ENCODE data around the gene TRABD2A.
"Not testable (repeated sequence)": the region's sequence is repeated elsewhere in the genome, so short reads cannot be mapped to it uniquely, and the experiment has no call there.

The TRABD2A gene

DNA sequence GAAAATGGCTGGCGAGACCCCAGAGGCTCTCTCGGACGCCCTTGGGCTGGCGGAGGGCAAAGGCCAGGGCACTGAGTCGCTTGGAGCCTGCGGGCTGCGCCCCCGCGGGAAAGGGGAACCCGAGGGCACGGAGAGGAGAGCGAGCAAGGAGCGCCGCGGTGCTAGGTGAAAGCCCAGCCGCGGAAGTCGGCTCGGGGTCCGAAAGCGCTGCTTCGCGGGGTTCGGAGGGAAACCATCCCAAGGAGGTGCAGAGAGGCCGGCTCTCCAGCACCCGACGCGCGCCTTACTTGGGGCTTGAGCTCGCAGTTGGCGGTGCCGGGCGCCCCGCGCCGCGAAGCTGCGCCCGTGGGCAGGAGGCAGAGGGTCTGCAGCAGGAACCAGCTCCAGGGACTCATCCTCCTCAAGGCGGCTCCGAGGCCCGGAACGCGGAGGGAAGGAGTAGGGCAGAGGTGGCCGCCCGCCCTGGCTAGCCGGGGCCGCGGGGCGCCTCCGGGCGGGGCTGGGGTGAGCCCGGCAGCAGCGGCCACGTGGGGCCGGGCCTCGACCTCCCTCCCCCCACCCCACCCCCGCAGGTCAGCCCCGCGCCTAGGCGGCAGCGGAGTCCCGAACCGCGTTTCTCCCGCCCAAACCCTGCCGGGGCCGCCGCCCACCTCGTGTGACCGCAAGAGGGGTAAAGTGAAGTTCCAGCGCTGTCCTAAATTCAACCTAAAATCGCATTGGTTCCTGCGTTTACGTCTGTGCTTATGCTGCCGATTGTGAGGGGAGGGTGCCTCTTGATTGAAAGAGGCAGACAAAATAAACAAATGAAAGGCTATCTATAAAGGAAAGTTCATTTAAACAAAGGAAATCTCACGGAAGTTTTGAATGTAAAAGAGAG is at the start of gene TRABD2A:
TSS of gene TRABD2A (minus strand) at position 440 of the 877 bp plus-strand sequence. CDS start at position 395, 45 bp downstream.
- no peak for DNase-seq (ENCODE audit: low read depth, low spot score)
- H3K27ac ChIP-seq (ENCODE audit: low read length) = no peak within 1 kb of the TSS

GRCh38 chr2:84927275-84927627 is 46.4 kb upstream of the TRABD2A start:
- Histone ChIP-seq H3K27ac (ENCODE audit: low read length) (no peak overlapping the region), H3K36me3 (ENCODE audit: control insufficient read depth, insufficient read depth, low read length) (no peaks in the 10 kb centered on the region), H3K4me1 (ENCODE audit: control insufficient read depth, insufficient read depth, low read length) (peaks cover 7% of the 10 kb centered on the region), H3K4me3 (ENCODE audit: low read length) (no peak overlapping the region), H3K27me3 (ENCODE audit: control insufficient read depth, insufficient read depth, low read length) (no peaks in the 10 kb centered on the region), H3K9me3 (ENCODE audit: control insufficient read depth, insufficient read depth, low read length) (no peaks in the 10 kb centered on the region)
- DNase-seq (ENCODE audit: low read depth, low spot score) = no peak
- WGBS (ENCODE audit: insufficient coverage, insufficient read length) = no CpG with 5 or more reads among the region's 3 CpGs

More for the DNA sequence above, at the start of gene TRABD2A:
- no peaks in the 10 kb centered on the region for H3K36me3 ChIP-seq (ENCODE audit: control insufficient read depth, insufficient read depth, low read length)
- WGBS (ENCODE audit: insufficient coverage, insufficient read length) = no CpG with 5 or more reads among the region's 77 CpGs
- no peaks in the 10 kb centered on the region for H3K4me1 ChIP-seq (ENCODE audit: control insufficient read depth, insufficient read depth, low read length)
- H3K27me3 ChIP-seq (ENCODE audit: control insufficient read depth, insufficient read depth, low read length) = peaks cover 37% of the 10 kb centered on the region
- H3K4me3 ChIP-seq (ENCODE audit: low read length) = peak within 1 kb of the TSS; percentile 63
- H3K9me3 ChIP-seq (ENCODE audit: control insufficient read depth, insufficient read depth, low read length) = no peaks in the 10 kb centered on the region

- no peaks in the 10 kb centered on the region for H3K27me3 ChIP-seq (ENCODE audit: control insufficient read depth, insufficient read depth, low read length)
- peaks cover 7% of the 10 kb centered on the region for H3K4me1 ChIP-seq (ENCODE audit: control insufficient read depth, insufficient read depth, low read length)
- H3K36me3 ChIP-seq (ENCODE audit: control insufficient read depth, insufficient read depth, low read length) = no peaks in the 10 kb centered on the region
- peak; percentile 95 for DNase-seq (ENCODE audit: low read depth, low spot score)
- peak overlapping the region; percentile 13; the same call in 1 of the 2 replicates for H3K4me3 ChIP-seq (ENCODE audit: low read length)
- WGBS (ENCODE audit: insufficient coverage, insufficient read length) = no CpG with 5 or more reads among the region's 34 CpGs
- H3K9me3 ChIP-seq (ENCODE audit: control insufficient read depth, insufficient read depth, low read length) = no peaks in the 10 kb centered on the region
- H3K27ac ChIP-seq (ENCODE audit: low read length) = no peak overlapping the region
Observed at GRCh38 chr2:84925724-84926376, 45.0 kb upstream of the TRABD2A start.

DNA sequence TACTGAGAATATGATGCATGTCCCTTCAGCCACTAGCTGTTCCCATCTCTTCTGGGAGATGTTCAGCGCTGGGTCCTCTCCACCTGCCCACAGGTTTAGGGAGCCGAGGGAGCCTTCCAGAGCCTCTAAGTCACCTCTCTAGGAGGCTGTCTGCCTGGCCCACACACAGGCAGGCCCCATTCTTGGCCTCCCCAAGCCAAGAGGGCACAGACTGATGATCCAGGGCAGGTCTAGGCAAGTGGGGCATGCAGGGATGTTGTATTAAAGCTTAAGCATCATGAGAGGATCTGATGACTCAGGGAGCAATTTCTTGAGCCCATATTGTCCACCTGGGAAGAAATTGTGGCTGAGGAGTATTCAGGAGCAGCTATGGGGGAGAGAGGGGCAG is 44.4 kb upstream of the TRABD2A start:
- H3K36me3 ChIP-seq (ENCODE audit: control insufficient read depth, insufficient read depth, low read length) = no peaks in the 10 kb centered on the region
- no peaks in the 10 kb centered on the region for H3K27me3 ChIP-seq (ENCODE audit: control insufficient read depth, insufficient read depth, low read length)
- DNase-seq (ENCODE audit: low read depth, low spot score) = no peak
- peaks cover 7% of the 10 kb centered on the region for H3K4me1 ChIP-seq (ENCODE audit: control insufficient read depth, insufficient read depth, low read length)
- H3K27ac ChIP-seq (ENCODE audit: low read length) = no peak overlapping the region
- no peak overlapping the region for H3K4me3 ChIP-seq (ENCODE audit: low read length)
- WGBS (ENCODE audit: insufficient coverage, insufficient read length) = no CpG with 5 or more reads among the region's 2 CpGs
- H3K9me3 ChIP-seq (ENCODE audit: control insufficient read depth, insufficient read depth, low read length) = no peaks in the 10 kb centered on the region

- no peak overlapping the region for H3K27ac ChIP-seq (ENCODE audit: low read length)
- WGBS (ENCODE audit: insufficient coverage, insufficient read length) = no CpG with 5 or more reads among the region's 9 CpGs
Observed at GRCh38 chr2:84924173-84925106, 43.6 kb upstream of the TRABD2A start.

GRCh38 chr2:84923009-84923408 is 42.1 kb upstream of the TRABD2A start:
- peaks cover 7% of the 10 kb centered on the region for H3K4me1 ChIP-seq (ENCODE audit: control insufficient read depth, insufficient read depth, low read length)
- no peaks in the 10 kb centered on the region for H3K36me3 ChIP-seq (ENCODE audit: control insufficient read depth, insufficient read depth, low read length)
- H3K9me3 ChIP-seq (ENCODE audit: control insufficient read depth, insufficient read depth, low read length) = no peaks in the 10 kb centered on the region
- DNase-seq (ENCODE audit: low read depth, low spot score) = no peak
- H3K4me3 ChIP-seq (ENCODE audit: low read length) = no peak overlapping the region
- H3K27ac ChIP-seq (ENCODE audit: low read length) = no peak overlapping the region
- H3K27me3 ChIP-seq (ENCODE audit: control insufficient read depth, insufficient read depth, low read length) = no peaks in the 10 kb centered on the region

More at GRCh38 chr2:84924173-84925106, 43.6 kb upstream of the TRABD2A start:
- no peak for DNase-seq (ENCODE audit: low read depth, low spot score)
- Histone ChIP-seq H3K27me3 (ENCODE audit: control insufficient read depth, insufficient read depth, low read length) (no peaks in the 10 kb centered on the region), H3K9me3 (ENCODE audit: control insufficient read depth, insufficient read depth, low read length) (no peaks in the 10 kb centered on the region), H3K4me3 (ENCODE audit: low read length) (no peak overlapping the region), H3K36me3 (ENCODE audit: control insufficient read depth, insufficient read depth, low read length) (no peaks in the 10 kb centered on the region), H3K4me1 (ENCODE audit: control insufficient read depth, insufficient read depth, low read length) (peaks cover 7% of the 10 kb centered on the region)

GRCh38 chr2:84919885-84920580 is 39.1 kb upstream of the TRABD2A start:
- no peaks in the 10 kb centered on the region for H3K27me3 ChIP-seq (ENCODE audit: control insufficient read depth, insufficient read depth, low read length)
- no peak for DNase-seq (ENCODE audit: low read depth, low spot score)
- no CpG with 5 or more reads among the region's 7 CpGs for WGBS (ENCODE audit: insufficient coverage, insufficient read length)

GRCh38 chr2:84918430-84918829 is 37.5 kb upstream of the TRABD2A start:
- Histone ChIP-seq H3K9me3 (ENCODE audit: control insufficient read depth, insufficient read depth, low read length) (no peaks in the 10 kb centered on the region), H3K27ac (ENCODE audit: low read length) (no peak overlapping the region), H3K36me3 (ENCODE audit: control insufficient read depth, insufficient read depth, low read length) (no peaks in the 10 kb centered on the region), H3K4me3 (ENCODE audit: low read length) (no peak overlapping the region), H3K4me1 (ENCODE audit: control insufficient read depth, insufficient read depth, low read length) (no peaks in the 10 kb centered on the region), H3K27me3 (ENCODE audit: control insufficient read depth, insufficient read depth, low read length) (no peaks in the 10 kb centered on the region)
- WGBS (ENCODE audit: insufficient coverage, insufficient read length) = no CpG with 5 or more reads among the region's 2 CpGs
- no peak for DNase-seq (ENCODE audit: low read depth, low spot score)

More at GRCh38 chr2:84919885-84920580, 39.1 kb upstream of the TRABD2A start:
- H3K36me3 ChIP-seq (ENCODE audit: control insufficient read depth, insufficient read depth, low read length) = no peaks in the 10 kb centered on the region
- no peaks in the 10 kb centered on the region for H3K9me3 ChIP-seq (ENCODE audit: control insufficient read depth, insufficient read depth, low read length)
- H3K4me3 ChIP-seq (ENCODE audit: low read length) = no peak overlapping the region
- H3K27ac ChIP-seq (ENCODE audit: low read length) = no peak overlapping the region
- H3K4me1 ChIP-seq (ENCODE audit: control insufficient read depth, insufficient read depth, low read length) = peaks cover 2% of the 10 kb centered on the region; the same call in 1 of the 2 replicates

- not testable (repeated sequence) for H3K36me3 ChIP-seq (ENCODE audit: control insufficient read depth, insufficient read depth, low read length); H3K27me3 ChIP-seq (ENCODE audit: control insufficient read depth, insufficient read depth, low read length); H3K4me3 ChIP-seq (ENCODE audit: low read length); H3K9me3 ChIP-seq (ENCODE audit: control insufficient read depth, insufficient read depth, low read length); H3K27ac ChIP-seq (ENCODE audit: low read length); DNase-seq (ENCODE audit: low read depth, low spot score); H3K4me1 ChIP-seq (ENCODE audit: control insufficient read depth, insufficient read depth, low read length)
- no CpG with 5 or more reads among the region's 5 CpGs for WGBS (ENCODE audit: insufficient coverage, insufficient read length)
Observed at GRCh38 chr2:84917821-84918220, 36.9 kb upstream of the TRABD2A start.

All from iPS DF 6.9 (cell line).